HG02610 (cell line): ENCODE data around the gene KCNJ6.

ENCODE experiments used
- ATAC-seq: cut with Tn5 transposase; IDR thresholded peaks from one replicate; pipeline ENCODE4 v1.9.1; 2021; ENCODE audit warnings: mild to moderate bottlenecking, moderate library complexity; ENCODE audit not compliant: unreplicated experiment

The KCNJ6 gene

GRCh38 chr21:37907076-37907475 is 9.2 kb downstream of the KCNJ6 start:
- no peak for ATAC-seq

GRCh38 chr21:37905291-37905690 is 11.0 kb downstream of the KCNJ6 start:
- no peak for ATAC-seq

- ATAC-seq: no peak
Measured at GRCh38 chr21:37904856-37905255, 11.4 kb downstream of the KCNJ6 start.

- ATAC-seq: no peak
Measured at GRCh38 chr21:37903396-37903795, 12.9 kb downstream of the KCNJ6 start.

- no peak for ATAC-seq
Measured at GRCh38 chr21:37899146-37899545, 17.1 kb downstream of the KCNJ6 start.

GRCh38 chr21:37896788-37897187 is 19.5 kb downstream of the KCNJ6 start:
- no peak for ATAC-seq

- ATAC-seq: no peak
Measured at GRCh38 chr21:37891972-37892371, 24.3 kb downstream of the KCNJ6 start.

- ATAC-seq: no peak
Measured at GRCh38 chr21:37888659-37889058, 27.6 kb downstream of the KCNJ6 start.

GRCh38 chr21:37886726-37887299 is 29.4 kb downstream of the KCNJ6 start:
- ATAC-seq: no peak

- ATAC-seq: no peak
Measured at GRCh38 chr21:37886120-37886519, 30.1 kb downstream of the KCNJ6 start.

GRCh38 chr21:37878946-37879660 is 37.2 kb downstream of the KCNJ6 start:
- no peak for ATAC-seq

- no peak for ATAC-seq
Measured at GRCh38 chr21:37877888-37878684, 38.2 kb downstream of the KCNJ6 start.

GRCh38 chr21:37877171-37877570 is 39.1 kb downstream of the KCNJ6 start:
- no peak for ATAC-seq

GRCh38 chr21:37876561-37876960 is 39.7 kb downstream of the KCNJ6 start:
- ATAC-seq: no peak

- no peak for ATAC-seq
Measured at GRCh38 chr21:37874904-37875780, 41.1 kb downstream of the KCNJ6 start.

- ATAC-seq: no peak
Measured at GRCh38 chr21:37874481-37874880, 41.8 kb downstream of the KCNJ6 start.

- no peak for ATAC-seq
Measured at GRCh38 chr21:37873655-37874054, 42.6 kb downstream of the KCNJ6 start.

GRCh38 chr21:37871121-37871862 is 45.0 kb downstream of the KCNJ6 start:
- ATAC-seq: no peak

GRCh38 chr21:37870221-37870620 is 46.0 kb downstream of the KCNJ6 start:
- no peak for ATAC-seq

GRCh38 chr21:37869661-37870060 is 46.6 kb downstream of the KCNJ6 start:
- no peak for ATAC-seq
